Endothelial cell of umbilical vein (primary cell): ENCODE measurements around the gene DRAM1.
"Not testable (repeated sequence)": the region's sequence is repeated elsewhere in the genome, so short reads cannot be mapped to it uniquely, and the experiment has no call there.

ENCODE experiments used
- EZH2 ChIP-seq: IDR thresholded peaks from 2 replicates; pipeline ENCODE4 v1.6.1; 2012; ENCODE audit warnings: borderline replicate concordance, low read depth, mild to moderate bottlenecking, moderate library complexity, low read length, inconsistent platforms; ENCODE audit not compliant: severe bottlenecking
- TF ChIP-seq, protein P1 (sequence below), 2 donors: IDR thresholded peaks; 1 replicate in 1 of 2; 2 replicates in 1 of 2; pipeline ENCODE4 v1.5.1; 2011; ENCODE audit warnings: low read length in 2 of 2, mild to moderate bottlenecking in 2 of 2, moderate library complexity in 2 of 2, control low read depth in 1 of 2, inconsistent platforms in 1 of 2, low read depth in 1 of 2; ENCODE audit not compliant: insufficient read depth in 1 of 2; ENCODE audit errors: extremely low read depth in 1 of 2

DNA sequence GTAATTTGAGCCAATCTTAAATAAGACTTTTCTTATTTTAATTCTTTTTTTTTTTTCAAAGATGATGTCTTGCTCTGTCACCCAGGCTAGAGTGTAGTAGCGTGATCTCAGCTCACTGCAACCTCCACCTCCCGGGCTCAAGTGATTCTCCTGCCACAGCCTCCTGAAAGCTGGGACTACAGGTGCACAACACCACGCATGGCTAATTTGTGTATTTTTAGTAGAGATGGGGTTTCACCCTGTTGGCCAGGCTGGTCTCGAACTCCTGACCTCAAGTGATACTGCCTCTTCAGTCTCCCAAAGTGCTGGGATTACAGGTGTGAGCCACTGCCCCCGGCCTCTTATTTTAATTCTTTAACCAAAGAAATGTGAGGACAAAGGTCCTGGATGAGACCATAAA, 20.8 kb upstream of the DRAM1 start:
- TF ChIP-seq, protein P1, sequence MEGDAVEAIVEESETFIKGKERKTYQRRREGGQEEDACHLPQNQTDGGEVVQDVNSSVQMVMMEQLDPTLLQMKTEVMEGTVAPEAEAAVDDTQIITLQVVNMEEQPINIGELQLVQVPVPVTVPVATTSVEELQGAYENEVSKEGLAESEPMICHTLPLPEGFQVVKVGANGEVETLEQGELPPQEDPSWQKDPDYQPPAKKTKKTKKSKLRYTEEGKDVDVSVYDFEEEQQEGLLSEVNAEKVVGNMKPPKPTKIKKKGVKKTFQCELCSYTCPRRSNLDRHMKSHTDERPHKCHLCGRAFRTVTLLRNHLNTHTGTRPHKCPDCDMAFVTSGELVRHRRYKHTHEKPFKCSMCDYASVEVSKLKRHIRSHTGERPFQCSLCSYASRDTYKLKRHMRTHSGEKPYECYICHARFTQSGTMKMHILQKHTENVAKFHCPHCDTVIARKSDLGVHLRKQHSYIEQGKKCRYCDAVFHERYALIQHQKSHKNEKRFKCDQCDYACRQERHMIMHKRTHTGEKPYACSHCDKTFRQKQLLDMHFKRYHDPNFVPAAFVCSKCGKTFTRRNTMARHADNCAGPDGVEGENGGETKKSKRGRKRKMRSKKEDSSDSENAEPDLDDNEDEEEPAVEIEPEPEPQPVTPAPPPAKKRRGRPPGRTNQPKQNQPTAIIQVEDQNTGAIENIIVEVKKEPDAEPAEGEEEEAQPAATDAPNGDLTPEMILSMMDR (IDR thresholded peaks at IDR 0.05; ENCODE audit: extremely low read depth in 1 of 2, insufficient read depth in 1 of 2, low read depth in 1 of 2, low read length in 2 of 2), result not testable (repeated sequence)
- TF ChIP-seq EZH2, result not testable (repeated sequence)
